ENCODE data around the gene TXNDC15. TPM values are rescaled to one million over a fixed set of nuclear protein-coding genes. Genes with fewer than 3 reads are reported as not detected.
A peak's percentile ranks its signal among the peaks of the same experiment; 100 is the strongest.
"Not testable (repeated sequence)": the region's sequence is repeated elsewhere in the genome, so short reads cannot be mapped to it uniquely, and the experiment has no call there.

TXNDC15 gene
- total and polyA plus RNA-seq, 4 donors = 29.3 to 53.1 (median 44.2) TPM

DNA sequence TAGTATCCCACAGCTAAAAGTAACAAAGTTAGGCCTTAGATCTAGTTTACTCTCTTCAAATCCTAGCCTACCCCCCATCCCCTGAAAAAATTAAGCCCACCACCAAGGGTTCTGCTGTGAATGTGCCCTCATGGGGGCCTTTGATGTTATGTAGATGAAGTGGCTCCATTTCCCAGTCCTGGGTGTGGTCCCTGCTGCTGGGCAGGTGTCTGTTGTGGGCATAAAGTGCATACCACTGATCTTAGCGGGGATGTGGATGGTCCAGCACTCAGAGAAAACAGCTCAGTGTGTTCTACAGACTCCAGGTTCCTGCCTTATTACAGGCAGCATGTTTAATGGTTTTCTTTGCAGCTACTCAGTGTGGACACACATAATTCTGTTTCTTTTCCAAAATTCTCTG lies 32.6 kb downstream of the TXNDC15 start:
- Histone ChIP-seq H3K4me3 (ENCODE audit: low read depth in 1 of 3, low read length in 3 of 3) (no peak overlapping the region), H3K27ac (ENCODE audit: low read depth in 1 of 2, low read length in 2 of 2) (no peak overlapping the region)

GRCh38 chr5:134910752-134911151 lies 36.6 kb downstream of the TXNDC15 start:
- not testable (repeated sequence) for H3K9me3 ChIP-seq (ENCODE audit: control insufficient read depth in 4 of 4, low read length in 3 of 4); DNase-seq (ENCODE audit: low spot score); H3K9ac ChIP-seq (ENCODE audit: low read depth in 1 of 2, low read length in 2 of 2); H3K27me3 ChIP-seq (ENCODE audit: control insufficient read depth in 4 of 4, insufficient read depth in 4 of 4, low read length in 3 of 4); H3K4me3 ChIP-seq (ENCODE audit: low read depth in 1 of 3, low read length in 3 of 3); H3K27ac ChIP-seq (ENCODE audit: low read depth in 1 of 2, low read length in 2 of 2)
- Histone ChIP-seq H3K4me1 (ENCODE audit: control insufficient read depth in 4 of 4, insufficient read depth in 4 of 4, low read length in 3 of 4) (peaks cover 0 to 11% (median 3%) of the 10 kb centered on the region in 4 donors), H3K36me3 (ENCODE audit: control insufficient read depth in 4 of 4, insufficient read depth in 3 of 4, low read depth in 1 of 4, low read length in 3 of 4) (peaks cover 0 to 14% (median 6%) of the 10 kb centered on the region in 4 donors)
- 95% methylated on average over 2 of the region's 2 CpGs for WGBS

More for the DNA sequence above, 32.6 kb downstream of the TXNDC15 start:
- Histone ChIP-seq H3K36me3 (ENCODE audit: control insufficient read depth in 4 of 4, insufficient read depth in 3 of 4, low read depth in 1 of 4, low read length in 3 of 4) (peaks cover 0 to 6% (median 0%) of the 10 kb centered on the region in 4 donors), H3K27me3 (ENCODE audit: control insufficient read depth in 4 of 4, insufficient read depth in 4 of 4, low read length in 3 of 4) (no peaks in the 10 kb centered on the region), H3K9me3 (ENCODE audit: control insufficient read depth in 4 of 4, low read length in 3 of 4) (no peaks in the 10 kb centered on the region), H3K4me1 (ENCODE audit: control insufficient read depth in 4 of 4, insufficient read depth in 4 of 4, low read length in 3 of 4) (peaks cover 0 to 10% (median 5%) of the 10 kb centered on the region in 4 donors), H3K9ac (ENCODE audit: low read depth in 1 of 2, low read length in 2 of 2) (no peak overlapping the region)
- WGBS = 92% methylated on average over 1 of the region's 1 CpG
- DNase-seq (ENCODE audit: low spot score) = no peak
- TF ChIP-seq, protein P1, sequence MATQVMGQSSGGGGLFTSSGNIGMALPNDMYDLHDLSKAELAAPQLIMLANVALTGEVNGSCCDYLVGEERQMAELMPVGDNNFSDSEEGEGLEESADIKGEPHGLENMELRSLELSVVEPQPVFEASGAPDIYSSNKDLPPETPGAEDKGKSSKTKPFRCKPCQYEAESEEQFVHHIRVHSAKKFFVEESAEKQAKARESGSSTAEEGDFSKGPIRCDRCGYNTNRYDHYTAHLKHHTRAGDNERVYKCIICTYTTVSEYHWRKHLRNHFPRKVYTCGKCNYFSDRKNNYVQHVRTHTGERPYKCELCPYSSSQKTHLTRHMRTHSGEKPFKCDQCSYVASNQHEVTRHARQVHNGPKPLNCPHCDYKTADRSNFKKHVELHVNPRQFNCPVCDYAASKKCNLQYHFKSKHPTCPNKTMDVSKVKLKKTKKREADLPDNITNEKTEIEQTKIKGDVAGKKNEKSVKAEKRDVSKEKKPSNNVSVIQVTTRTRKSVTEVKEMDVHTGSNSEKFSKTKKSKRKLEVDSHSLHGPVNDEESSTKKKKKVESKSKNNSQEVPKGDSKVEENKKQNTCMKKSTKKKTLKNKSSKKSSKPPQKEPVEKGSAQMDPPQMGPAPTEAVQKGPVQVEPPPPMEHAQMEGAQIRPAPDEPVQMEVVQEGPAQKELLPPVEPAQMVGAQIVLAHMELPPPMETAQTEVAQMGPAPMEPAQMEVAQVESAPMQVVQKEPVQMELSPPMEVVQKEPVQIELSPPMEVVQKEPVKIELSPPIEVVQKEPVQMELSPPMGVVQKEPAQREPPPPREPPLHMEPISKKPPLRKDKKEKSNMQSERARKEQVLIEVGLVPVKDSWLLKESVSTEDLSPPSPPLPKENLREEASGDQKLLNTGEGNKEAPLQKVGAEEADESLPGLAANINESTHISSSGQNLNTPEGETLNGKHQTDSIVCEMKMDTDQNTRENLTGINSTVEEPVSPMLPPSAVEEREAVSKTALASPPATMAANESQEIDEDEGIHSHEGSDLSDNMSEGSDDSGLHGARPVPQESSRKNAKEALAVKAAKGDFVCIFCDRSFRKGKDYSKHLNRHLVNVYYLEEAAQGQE (IDR thresholded peaks at IDR 0.05) = no peak
- TF ChIP-seq TAF1 (conservative IDR thresholded peaks at IDR 0.05) (no peak), SP1 (IDR thresholded peaks at IDR 0.05) (no peak), JUND (IDR thresholded peaks at IDR 0.05) (no peak)

GRCh38 chr5:134911285-134912206 lies 37.4 kb downstream of the TXNDC15 start:
- Histone ChIP-seq H3K36me3 (ENCODE audit: control insufficient read depth in 4 of 4, insufficient read depth in 3 of 4, low read depth in 1 of 4, low read length in 3 of 4) (peaks cover 0 to 17% (median 6%) of the 10 kb centered on the region in 4 donors), H3K27ac (ENCODE audit: low read depth in 1 of 2, low read length in 2 of 2) (peak overlapping the region in 1 of 2 donors; percentile 17), H3K27me3 (ENCODE audit: control insufficient read depth in 4 of 4, insufficient read depth in 4 of 4, low read length in 3 of 4) (no peaks in the 10 kb centered on the region), H3K4me3 (ENCODE audit: low read depth in 1 of 3, low read length in 3 of 3) (no peak overlapping the region), H3K9me3 (ENCODE audit: control insufficient read depth in 4 of 4, low read length in 3 of 4) (no peaks in the 10 kb centered on the region), H3K9ac (ENCODE audit: low read depth in 1 of 2, low read length in 2 of 2) (no peak overlapping the region), H3K4me1 (ENCODE audit: control insufficient read depth in 4 of 4, insufficient read depth in 4 of 4, low read length in 3 of 4) (peaks cover 0 to 11% (median 3%) of the 10 kb centered on the region in 4 donors)
- no peak for DNase-seq (ENCODE audit: low spot score)
- no peak for TF ChIP-seq GABPA (IDR thresholded peaks at IDR 0.05 in 1 of 2, conservative IDR thresholded peaks at IDR 0.05 in 1 of 2)
- TF ChIP-seq RXRA (IDR thresholded peaks at IDR 0.05) = peak in 1 of 2 donors; percentile 9
- TF ChIP-seq HNF4A (conservative IDR thresholded peaks at IDR 0.05) = no peak
- TF ChIP-seq, protein P2, sequence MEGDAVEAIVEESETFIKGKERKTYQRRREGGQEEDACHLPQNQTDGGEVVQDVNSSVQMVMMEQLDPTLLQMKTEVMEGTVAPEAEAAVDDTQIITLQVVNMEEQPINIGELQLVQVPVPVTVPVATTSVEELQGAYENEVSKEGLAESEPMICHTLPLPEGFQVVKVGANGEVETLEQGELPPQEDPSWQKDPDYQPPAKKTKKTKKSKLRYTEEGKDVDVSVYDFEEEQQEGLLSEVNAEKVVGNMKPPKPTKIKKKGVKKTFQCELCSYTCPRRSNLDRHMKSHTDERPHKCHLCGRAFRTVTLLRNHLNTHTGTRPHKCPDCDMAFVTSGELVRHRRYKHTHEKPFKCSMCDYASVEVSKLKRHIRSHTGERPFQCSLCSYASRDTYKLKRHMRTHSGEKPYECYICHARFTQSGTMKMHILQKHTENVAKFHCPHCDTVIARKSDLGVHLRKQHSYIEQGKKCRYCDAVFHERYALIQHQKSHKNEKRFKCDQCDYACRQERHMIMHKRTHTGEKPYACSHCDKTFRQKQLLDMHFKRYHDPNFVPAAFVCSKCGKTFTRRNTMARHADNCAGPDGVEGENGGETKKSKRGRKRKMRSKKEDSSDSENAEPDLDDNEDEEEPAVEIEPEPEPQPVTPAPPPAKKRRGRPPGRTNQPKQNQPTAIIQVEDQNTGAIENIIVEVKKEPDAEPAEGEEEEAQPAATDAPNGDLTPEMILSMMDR (IDR thresholded peaks at IDR 0.05; ENCODE audit: low read depth, low read length, missing input control) = no peak
- WGBS = 70% methylated on average over 8 of the region's 8 CpGs

All from liver (tissue), 9 donors.